Small intestine (tissue), 7 donors: ENCODE data around the gene TCEA2. TPM values are rescaled to one million over a fixed set of nuclear protein-coding genes. Genes with fewer than 3 reads are reported as not detected.
A peak's percentile ranks its signal among the peaks of the same experiment; 100 is the strongest.

Experiments used
- DNase-seq, 2 donors: peaks; one replicate each; pipeline versions ENCODE4 v3.0.0 to v3.0.0-alpha.2; 2013
- FAIRE-seq: peaks from 2 replicates; lab custom pipeline; 2012; peaks lifted over from hg19 to GRCh38; lab: Jason Lieb, UNC
- H3K27ac ChIP-seq, 3 donors: one replicate each; pipeline ENCODE4 v1.5.1; 2013; ENCODE audit warnings: low read length in 2 of 3, mild to moderate bottlenecking in 2 of 3, control low read depth in 1 of 3, inconsistent platforms in 1 of 3, low read depth in 1 of 3, moderate library complexity in 1 of 3
- H3K27me3 ChIP-seq, 3 donors: one replicate each; pipeline ENCODE4 v1.6.1; 2013; ENCODE audit warnings: low read length in 3 of 3, inconsistent platforms in 1 of 3; ENCODE audit not compliant: control insufficient read depth in 3 of 3, insufficient read depth in 3 of 3
- H3K36me3 ChIP-seq, 3 donors: one replicate each; pipeline ENCODE4 v1.6.1; 2013; ENCODE audit warnings: low read length in 3 of 3, inconsistent platforms in 1 of 3, low read depth in 1 of 3, mild to moderate bottlenecking in 1 of 3, moderate library complexity in 1 of 3; ENCODE audit not compliant: control insufficient read depth in 3 of 3, insufficient read depth in 2 of 3
- H3K4me1 ChIP-seq, 3 donors: one replicate each; pipeline ENCODE4 v1.6.1; 2013; ENCODE audit warnings: low read length in 2 of 3, inconsistent platforms in 1 of 3, low read depth in 1 of 3, mild to moderate bottlenecking in 1 of 3, moderate library complexity in 1 of 3; ENCODE audit not compliant: control insufficient read depth in 3 of 3, insufficient read depth in 2 of 3
- H3K4me3 ChIP-seq, 3 donors: one replicate each; pipeline ENCODE4 v1.5.1; 2013; ENCODE audit warnings: low read length in 3 of 3, control low read depth in 1 of 3, inconsistent platforms in 1 of 3, low read depth in 1 of 3, mild to moderate bottlenecking in 1 of 3, moderate library complexity in 1 of 3
- H3K9me3 ChIP-seq, 2 donors: one replicate each; pipeline ENCODE4 v1.6.1; 2013; ENCODE audit warnings: low read depth in 1 of 2, low read length in 1 of 2; ENCODE audit not compliant: control insufficient read depth in 2 of 2, insufficient read depth in 1 of 2
- WGBS, 3 donors: extraction: QIAGEN DNeasy Blood & Tissue Kit; methylation state at CpG; one replicate each; pipeline ENCODE4 v1.1.7; 2013; 5-methylcytosine and 5-hydroxymethylcytosine counted together
- polyA plus RNA-seq, 4 donors: library from polyadenylated mRNA; stranded (reverse) in 3 of 4; unstranded in 1 of 4; fragments of 200-250 nt in 3 of 4; fragments of 120-200 nt in 1 of 4; gene quantifications; one replicate each; pipeline versions ENCODE4 v1.2.1 to v1.2.3, GENCODE V29; 2013
- donor health status: healthy with polysubstance abuse.
- donor health status: control.
- donor health status: control.
- donor health status: Bipolar disorder and iron deficiency.
- donor health status: healthy.

The TCEA2 gene
- polyA plus RNA-seq, 4 donors, result 7.8 to 28.5 (median 12.6) TPM

DNA sequence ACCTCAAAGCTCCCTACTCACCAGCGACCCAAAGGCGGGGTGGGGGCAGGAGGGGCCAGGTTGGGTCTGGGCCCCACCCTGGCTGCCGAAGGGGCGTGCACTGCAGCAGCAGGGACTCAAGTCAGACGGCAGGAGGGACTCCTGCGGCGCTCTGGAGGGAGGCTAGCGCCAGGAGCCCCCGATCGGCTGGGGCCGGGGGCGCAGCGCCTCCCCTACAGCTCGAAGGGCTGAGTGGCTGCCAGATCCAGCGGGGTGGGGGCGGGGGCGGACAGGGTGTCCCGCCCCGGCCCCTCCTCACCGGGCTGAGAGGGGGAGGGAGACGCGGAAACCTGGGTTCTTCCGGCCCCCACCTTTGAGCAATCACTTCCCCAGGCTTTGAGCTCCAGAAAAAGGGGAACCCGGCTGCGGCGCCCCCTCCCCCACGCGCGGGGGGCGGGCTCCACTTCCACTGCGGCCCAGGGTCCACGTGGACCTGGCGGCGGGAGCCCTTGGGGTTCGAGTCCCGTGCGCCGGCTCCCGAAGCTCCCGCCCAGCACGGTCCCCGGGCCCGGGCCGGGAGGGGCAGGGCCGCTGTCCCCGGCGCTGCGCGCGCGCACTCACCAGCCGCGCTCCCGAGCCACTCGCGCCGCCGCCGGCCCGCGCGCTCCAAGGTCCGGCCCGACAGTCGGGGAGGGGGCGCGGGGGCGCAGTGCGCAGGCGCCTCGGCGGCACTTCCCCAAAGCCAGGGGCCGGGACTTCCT lies 16.4 kb downstream of the TCEA2 start, which contains the start of gene RGS19:
TSS of gene RGS19 (minus strand) at position 246 of the 740 bp plus-strand sequence. CDS start 2,632 bp downstream, outside the sequence.
- peaks cover 0 to 3% (median 0%) of the 10 kb centered on the region in 3 donors for H3K36me3 ChIP-seq
- H3K9me3 ChIP-seq, result no peaks in the 10 kb centered on the region
- 0 to 1% (median 1%) methylated on average over 41 to 73 of the region's 73 CpGs for WGBS, 3 donors
- peak; percentile 40 to 79 for DNase-seq
- no peak for FAIRE-seq
- peak within 1 kb of the TSS; percentile 53 to 77 (median 68) for H3K4me3 ChIP-seq
- peaks cover 0 to 20% (median 0%) of the 10 kb centered on the region in 3 donors for H3K4me1 ChIP-seq
- H3K27me3 ChIP-seq, result peaks cover 0 to 54% (median 11%) of the 10 kb centered on the region in 3 donors
- peak within 1 kb of the TSS in 2 of 3 donors; percentile 52 to 78 for H3K27ac ChIP-seq

- Histone ChIP-seq H3K9me3 (no peaks in the 10 kb centered on the region), H3K27ac (peak within 1 kb of the TSS in 2 of 3 donors; percentile 52 to 78), H3K27me3 (peaks cover 3 to 61% (median 13%) of the 10 kb centered on the region in 3 donors), H3K4me1 (peaks cover 0 to 23% (median 0%) of the 10 kb centered on the region in 3 donors), H3K36me3 (peaks cover 0 to 3% (median 0%) of the 10 kb centered on the region in 3 donors), H3K4me3 (peak within 1 kb of the TSS; percentile 53 to 77 (median 68))
- WGBS, 3 donors, result 3 to 6% (median 5%) methylated on average over 49 to 62 of the region's 62 CpGs
- peak in 1 of 2 donors; percentile 25 for DNase-seq
- no peak for FAIRE-seq
Measured at GRCh38 chr20:64080013-64080812, 17.2 kb downstream of the TCEA2 start, which contains the start of gene OPRL1. TSS of gene OPRL1 (plus strand) at chr20:64080082. CDS start at chr20:64092721, 12,639 bp downstream.

GRCh38 chr20:64080813-64081623 lies 18.0 kb downstream of the TCEA2 start:
- no peaks in the 10 kb centered on the region for H3K9me3 ChIP-seq
- FAIRE-seq, result no peak
- 38 to 70% (median 65%) methylated on average over 15 to 17 of the region's 17 CpGs for WGBS, 3 donors
- peaks cover 0 to 3% (median 0%) of the 10 kb centered on the region in 3 donors for H3K36me3 ChIP-seq
- H3K4me1 ChIP-seq, result peaks cover 0 to 23% (median 0%) of the 10 kb centered on the region in 3 donors
- H3K27me3 ChIP-seq, result peaks cover 4 to 69% (median 18%) of the 10 kb centered on the region in 3 donors
- no peak for DNase-seq
- no peak overlapping the region for H3K27ac ChIP-seq
- H3K4me3 ChIP-seq, result no peak overlapping the region

- FAIRE-seq (no peak), DNase-seq (no peak)
- Histone ChIP-seq H3K9me3 (peaks cover 0 to 1% of the 10 kb centered on the region in 2 donors), H3K27me3 (peaks cover 4 to 73% (median 18%) of the 10 kb centered on the region in 3 donors), H3K27ac (no peak overlapping the region), H3K36me3 (no peaks in the 10 kb centered on the region), H3K4me1 (peaks cover 0 to 23% (median 0%) of the 10 kb centered on the region in 3 donors), H3K4me3 (no peak overlapping the region)
- 60 to 84% (median 72%) methylated on average over 6 of the region's 6 CpGs for WGBS, 3 donors
Measured at GRCh38 chr20:64081624-64081964, 18.6 kb downstream of the TCEA2 start.

DNA sequence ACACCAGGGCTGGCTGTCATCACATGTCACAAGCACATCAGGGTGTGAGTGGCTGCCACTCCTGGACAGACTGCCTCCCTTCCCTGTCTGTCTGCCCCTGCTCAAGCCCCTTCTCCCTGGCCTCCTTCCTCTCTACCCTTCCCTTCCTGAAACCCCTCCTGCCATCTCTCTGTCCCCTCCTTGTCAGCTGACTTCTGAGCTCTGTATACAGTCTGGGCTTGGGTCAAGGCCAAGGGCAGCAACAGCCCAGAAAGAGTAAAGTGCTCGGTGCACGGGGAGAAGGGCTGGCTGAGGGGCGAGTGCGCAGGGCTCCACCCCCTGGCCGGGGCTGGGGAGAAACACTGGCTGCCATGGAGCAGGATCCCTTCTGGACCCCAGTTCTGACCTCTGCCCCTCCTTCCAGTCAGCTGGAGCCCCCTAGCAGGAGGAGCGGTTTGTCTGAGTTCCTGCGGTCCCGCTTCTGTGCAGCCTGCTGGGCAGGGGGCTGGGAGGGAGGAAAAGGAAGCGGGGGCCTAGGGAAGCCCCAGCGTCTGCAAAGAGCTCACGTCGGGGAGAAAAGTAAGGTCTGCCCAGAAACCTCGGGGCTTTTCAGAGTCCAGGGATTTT lies 19.2 kb downstream of the TCEA2 start:
- no peak overlapping the region for H3K27ac ChIP-seq
- peaks cover 0 to 5% of the 10 kb centered on the region in 2 donors for H3K9me3 ChIP-seq
- DNase-seq, result no peak
- peaks cover 0 to 23% (median 0%) of the 10 kb centered on the region in 3 donors for H3K4me1 ChIP-seq
- H3K4me3 ChIP-seq, result no peak overlapping the region
- no peak for FAIRE-seq
- no peaks in the 10 kb centered on the region for H3K36me3 ChIP-seq
- H3K27me3 ChIP-seq, result peaks cover 4 to 73% (median 18%) of the 10 kb centered on the region in 3 donors
- 12 to 19% (median 14%) methylated on average over 13 of the region's 13 CpGs for WGBS, 3 donors

- Histone ChIP-seq H3K9me3 (peaks cover 0 to 10% of the 10 kb centered on the region in 2 donors), H3K36me3 (no peaks in the 10 kb centered on the region), H3K27me3 (peaks cover 4 to 72% (median 18%) of the 10 kb centered on the region in 3 donors), H3K4me3 (peak overlapping the region in 1 of 3 donors; percentile 44), H3K4me1 (peaks cover 0 to 23% (median 0%) of the 10 kb centered on the region in 3 donors), H3K27ac (no peak overlapping the region)
- FAIRE-seq, result no peak
- no peak for DNase-seq
- WGBS, 3 donors, result 17 to 20% (median 19%) methylated on average over 13 of the region's 13 CpGs
Measured at GRCh38 chr20:64082820-64083377, 19.9 kb downstream of the TCEA2 start.

- no peak for FAIRE-seq
- Histone ChIP-seq H3K9me3 (peaks cover 0 to 12% of the 10 kb centered on the region in 2 donors), H3K4me1 (peaks cover 0 to 22% (median 0%) of the 10 kb centered on the region in 3 donors), H3K4me3 (peak overlapping the region in 2 of 3 donors; percentile 1 to 44), H3K27ac (no peak overlapping the region), H3K36me3 (no peaks in the 10 kb centered on the region), H3K27me3 (peaks cover 4 to 68% (median 18%) of the 10 kb centered on the region in 3 donors)
- WGBS, 3 donors, result 0 to 1% (median 0%) methylated on average over 19 to 52 of the region's 52 CpGs
- DNase-seq, result peak in 1 of 2 donors; percentile 85
Measured at GRCh38 chr20:64083378-64083803, 20.4 kb downstream of the TCEA2 start.
